Activated B cell treated with CpG ODN at 0.5 μM for 24 hours (primary cell): ENCODE measurements around the gene TFR2. TPM values are rescaled to one million over a fixed set of nuclear protein-coding genes. Genes with fewer than 3 reads are reported as not detected.

ENCODE experiments used
- ATAC-seq: fragments of 200-7000 bp; cut with Tn5 transposase; one replicate; pipeline ENCODE4 v1.10.0; 2021; ENCODE audit warnings: low read depth, mild to moderate bottlenecking, moderate library complexity
- CTCF ChIA-PET: fragments of 350-600 bp; sonication (Branson Sonifier 250); formaldehyde crosslinking; loops from one replicate; lab custom pipeline; 2021; ENCODE audit warnings: antibody characterized with exemption; lab: Charles Lee
- POLR2A ChIA-PET: fragments of 350-600 bp; sonication (Branson Sonifier 250); formaldehyde crosslinking; loops from one replicate; lab custom pipeline; 2021; ENCODE audit warnings: antibody characterized with exemption; lab: Charles Lee
- DNase-seq: peaks from one replicate; pipeline ENCODE4 v3.0.0; 2022
- H3K27ac Mint-ChIP-seq: one replicate; pipeline ENCODE4 v1.8.0; 2020; ENCODE audit warnings: mixed read lengths
- H3K27me3 Mint-ChIP-seq: one replicate; pipeline ENCODE4 v1.8.0; 2021; ENCODE audit warnings: mixed read lengths
- H3K36me3 Mint-ChIP-seq: one replicate; pipeline ENCODE4 v1.8.0; 2021; ENCODE audit warnings: low read depth, mixed read lengths
- H3K4me1 Mint-ChIP-seq: one replicate; pipeline ENCODE4 v1.8.0; 2021; ENCODE audit warnings: mixed read lengths
- H3K4me3 Mint-ChIP-seq: one replicate; pipeline ENCODE4 v1.8.0; 2020; ENCODE audit warnings: mild to moderate bottlenecking, mixed read lengths
- H3K9me3 Mint-ChIP-seq: one replicate; pipeline ENCODE4 v1.8.0; 2020; ENCODE audit warnings: mixed read lengths
- CTCF ChIP-seq: fragments of 200-600 bp; IDR thresholded peaks from one replicate; pipeline ENCODE4 v1.8.0; 2022; ENCODE audit warnings: antibody characterized with exemption, mild to moderate bottlenecking
- intact Hi-C: fragments of 100-400 bp; cut with micrococcal nuclease; formaldehyde crosslinking; loops from one replicate; pipeline ENCODE4 v1.15.1; 2024
- total RNA-seq: library from RNA; stranded (reverse); gene quantifications from 2 replicates; pipeline ENCODE4 v1.2.3, GENCODE V29; 2022

The TFR2 gene
- total RNA-seq, 1 donor from 2014 or later, result 7.5 TPM

- no peak for TF ChIP-seq CTCF
- CTCF ChIA-PET, result no interaction called here
- Mint-ChIP-seq H3K27me3 (peaks cover 19% of the 10 kb centered on the region), H3K4me3 (no peak overlapping the region), H3K36me3 (no peaks in the 10 kb centered on the region), H3K4me1 (peaks cover 9% of the 10 kb centered on the region), H3K27ac (no peak overlapping the region), H3K9me3 (no peaks in the 10 kb centered on the region)
- DNase-seq (peak; percentile 34), ATAC-seq (peak; percentile 93)
- intact Hi-C loops, result no loop called here
- POLR2A ChIA-PET, result interaction anchor here (0.5 kb wide), 1 partner anchor 58 kb away, joined by 10 read pairs; no protein-coding TSS in a partner anchor
Measured at GRCh38 chr7:100642534-100642907, 1.2 kb upstream of the TFR2 start.

GRCh38 chr7:100641860-100642533 is 645 bp upstream of the TFR2 start:
- ChIA-PET CTCF (no interaction called here), POLR2A (interaction anchor here (0.5 kb wide), 2 partner anchors 59 to 277 kb away, joined by 3 to 10 read pairs; no protein-coding TSS in a partner anchor)
- intact Hi-C loops, result no loop called here
- Mint-ChIP-seq H3K4me1 (peaks cover 9% of the 10 kb centered on the region), H3K9me3 (no peaks in the 10 kb centered on the region), H3K27ac (no peak overlapping the region), H3K4me3 (no peak overlapping the region), H3K27me3 (peaks cover 17% of the 10 kb centered on the region), H3K36me3 (no peaks in the 10 kb centered on the region)
- ATAC-seq (peak; percentile 28), DNase-seq (no peak)
- TF ChIP-seq CTCF, result no peak

GRCh38 chr7:100640517-100641440 is 573 bp downstream of the TFR2 start:
- Mint-ChIP-seq H3K4me3 (no peak overlapping the region), H3K4me1 (peaks cover 9% of the 10 kb centered on the region), H3K27ac (no peak overlapping the region), H3K36me3 (no peaks in the 10 kb centered on the region), H3K9me3 (no peaks in the 10 kb centered on the region), H3K27me3 (peaks cover 11% of the 10 kb centered on the region)
- no peak for TF ChIP-seq CTCF
- DNase-seq (no peak), ATAC-seq (no peak)
- POLR2A ChIA-PET, result no interaction called here
- intact Hi-C loops, result no loop called here
- CTCF ChIA-PET, result no interaction called here

GRCh38 chr7:100639995-100640516 is 1.3 kb downstream of the TFR2 start:
- POLR2A ChIA-PET, result interaction anchor here (0.7 kb wide), 1 partner anchor 23 kb away, joined by 3 read pairs; no protein-coding TSS in a partner anchor

More at GRCh38 chr7:100639995-100640516, 1.3 kb downstream of the TFR2 start:
- no peaks in the 10 kb centered on the region for H3K9me3 Mint-ChIP-seq
- H3K27me3 Mint-ChIP-seq, result peaks cover 6% of the 10 kb centered on the region
- ATAC-seq (no peak), DNase-seq (no peak)
- TF ChIP-seq CTCF, result no peak
- peaks cover 9% of the 10 kb centered on the region for H3K4me1 Mint-ChIP-seq
- intact Hi-C loops, result no loop called here
- no peaks in the 10 kb centered on the region for H3K36me3 Mint-ChIP-seq
- CTCF ChIA-PET, result no interaction called here
- no peak overlapping the region for H3K4me3 Mint-ChIP-seq
- no peak overlapping the region for H3K27ac Mint-ChIP-seq
